ENCODE measurements around the gene ERN1.

ERN1 gene

GRCh38 chr17:64001091-64001579 lies 128.8 kb downstream of the ERN1 start:
- peaks cover 35 to 41% of the 10 kb centered on the region in 2 donors for H3K27me3 ChIP-seq (ENCODE audit: control insufficient read depth in 1 of 2, insufficient read depth in 2 of 2, low read length in 2 of 2)
- no peaks in the 10 kb centered on the region for H3K9me3 ChIP-seq (ENCODE audit: control insufficient read depth in 2 of 2, low read length in 2 of 2)
- H3K4me3 ChIP-seq (ENCODE audit: low read length in 2 of 2), result no peak overlapping the region
- H3K36me3 ChIP-seq (ENCODE audit: control insufficient read depth in 2 of 2, insufficient read depth in 2 of 2, low read length in 2 of 2), result no peaks in the 10 kb centered on the region
- peaks cover 12% of the 10 kb centered on the region for H3K4me1 ChIP-seq (ENCODE audit: control insufficient read depth, insufficient read depth, low read length)
- H3K27ac ChIP-seq (ENCODE audit: low read length), result no peak overlapping the region
- H3K9ac ChIP-seq (ENCODE audit: low read length in 2 of 2), result no peak overlapping the region

DNA sequence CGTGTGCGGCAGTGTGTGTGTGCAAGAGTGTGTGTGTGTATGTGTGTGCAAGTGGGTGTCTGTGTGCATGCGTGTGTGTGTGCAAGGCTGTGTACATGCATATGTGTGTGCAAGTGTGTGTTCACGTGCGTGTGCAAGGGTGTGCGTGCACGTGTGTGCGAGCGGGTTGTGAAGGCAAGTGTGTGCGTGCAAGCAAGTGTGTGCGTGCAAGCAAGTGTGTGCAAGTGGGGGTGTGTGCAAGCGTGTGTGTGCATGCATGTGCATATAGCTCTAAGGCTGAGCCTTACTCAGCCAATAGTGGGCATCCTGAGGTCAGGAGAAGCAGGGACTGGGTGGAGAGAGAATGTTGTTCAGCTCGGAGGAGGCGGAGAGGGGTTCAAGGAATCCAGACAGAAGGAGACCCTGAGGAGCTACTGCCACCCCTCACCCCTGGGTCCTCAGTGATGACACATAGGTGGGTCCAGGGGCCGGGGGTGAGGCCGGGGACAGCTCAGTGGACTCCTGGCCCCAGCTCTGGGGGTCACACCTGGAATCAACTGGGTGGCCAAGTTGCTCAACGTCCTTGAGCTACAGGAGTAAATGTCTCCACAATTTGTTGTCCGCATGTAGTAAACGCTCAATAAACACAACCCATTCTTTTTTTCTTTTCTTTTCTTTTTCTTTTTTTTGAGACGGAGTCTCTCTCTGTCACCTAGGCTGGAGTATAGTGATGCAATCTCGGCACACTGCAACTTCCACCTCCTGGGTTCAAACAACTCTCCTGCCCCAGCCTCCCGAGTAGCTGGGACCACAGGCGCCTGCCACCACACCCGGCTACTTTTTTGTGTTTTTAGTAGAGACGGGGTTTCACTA lies 130.0 kb downstream of the ERN1 start:
- H3K27ac ChIP-seq (ENCODE audit: low read length), result no peak overlapping the region
- H3K36me3 ChIP-seq (ENCODE audit: control insufficient read depth in 2 of 2, insufficient read depth in 2 of 2, low read length in 2 of 2), result no peaks in the 10 kb centered on the region
- H3K27me3 ChIP-seq (ENCODE audit: control insufficient read depth in 1 of 2, insufficient read depth in 2 of 2, low read length in 2 of 2), result peaks cover 38 to 41% of the 10 kb centered on the region in 2 donors
- H3K9ac ChIP-seq (ENCODE audit: low read length in 2 of 2), result no peak overlapping the region
- no peak overlapping the region for H3K4me3 ChIP-seq (ENCODE audit: low read length in 2 of 2)
- H3K4me1 ChIP-seq (ENCODE audit: control insufficient read depth, insufficient read depth, low read length), result peaks cover 12% of the 10 kb centered on the region
- H3K9me3 ChIP-seq (ENCODE audit: control insufficient read depth in 2 of 2, low read length in 2 of 2), result no peaks in the 10 kb centered on the region

DNA sequence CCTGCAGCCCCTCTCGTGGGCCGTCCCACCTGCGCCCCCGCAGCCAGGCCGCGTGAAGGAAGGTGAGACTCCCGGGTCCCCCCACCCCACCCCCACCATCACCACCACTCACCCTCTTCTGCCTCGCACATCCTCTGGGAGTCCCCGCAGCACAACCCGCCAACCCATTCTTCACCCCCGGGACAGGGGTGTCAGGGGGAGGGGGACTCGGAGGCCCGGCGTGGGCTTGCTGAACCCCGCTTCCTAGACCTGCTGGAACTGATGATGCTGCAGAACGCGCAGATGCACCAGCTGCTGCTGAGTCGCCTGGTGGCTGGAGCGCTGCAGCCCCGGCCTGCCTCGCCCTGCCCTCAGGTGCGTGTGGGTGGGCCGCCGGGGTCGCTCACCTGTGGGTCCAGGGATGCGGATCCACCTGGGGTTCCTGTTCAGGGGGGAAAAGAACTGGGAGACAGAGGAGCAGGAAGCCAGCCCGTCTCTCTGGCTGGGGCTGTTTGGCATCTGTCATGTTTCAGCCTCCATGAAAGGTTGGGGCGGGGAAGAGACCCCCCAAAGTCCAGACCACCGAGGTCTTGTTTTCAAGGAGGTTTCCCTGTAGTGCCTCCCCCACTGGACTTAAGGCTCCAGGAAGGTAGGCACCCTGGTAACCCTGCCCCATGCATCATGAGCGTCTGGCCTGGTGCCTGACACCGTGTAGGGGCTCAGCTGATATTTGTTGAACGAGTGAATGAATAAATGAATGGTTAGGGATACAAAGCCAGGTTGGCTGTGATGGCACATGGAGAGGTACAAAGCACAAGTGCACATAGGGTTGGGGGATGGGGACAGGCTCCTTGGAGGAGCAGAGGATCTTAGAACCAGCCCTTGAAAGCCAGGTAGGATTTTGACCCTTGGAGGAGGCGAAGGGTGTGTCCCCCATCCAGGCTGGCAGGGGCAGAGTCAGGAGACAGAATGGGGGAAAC lies 130.9 kb downstream of the ERN1 start:
- Histone ChIP-seq H3K36me3 (ENCODE audit: control insufficient read depth in 2 of 2, insufficient read depth in 2 of 2, low read length in 2 of 2) (no peaks in the 10 kb centered on the region), H3K9ac (ENCODE audit: low read length in 2 of 2) (no peak overlapping the region), H3K9me3 (ENCODE audit: control insufficient read depth in 2 of 2, low read length in 2 of 2) (no peaks in the 10 kb centered on the region), H3K4me3 (ENCODE audit: low read length in 2 of 2) (peak overlapping the region in 1 of 2 donors; percentile 74), H3K27me3 (ENCODE audit: control insufficient read depth in 1 of 2, insufficient read depth in 2 of 2, low read length in 2 of 2) (peaks cover 38% of the 10 kb centered on the region in 2 donors), H3K4me1 (ENCODE audit: control insufficient read depth, insufficient read depth, low read length) (peaks cover 12% of the 10 kb centered on the region), H3K27ac (ENCODE audit: low read length) (no peak overlapping the region)

DNA sequence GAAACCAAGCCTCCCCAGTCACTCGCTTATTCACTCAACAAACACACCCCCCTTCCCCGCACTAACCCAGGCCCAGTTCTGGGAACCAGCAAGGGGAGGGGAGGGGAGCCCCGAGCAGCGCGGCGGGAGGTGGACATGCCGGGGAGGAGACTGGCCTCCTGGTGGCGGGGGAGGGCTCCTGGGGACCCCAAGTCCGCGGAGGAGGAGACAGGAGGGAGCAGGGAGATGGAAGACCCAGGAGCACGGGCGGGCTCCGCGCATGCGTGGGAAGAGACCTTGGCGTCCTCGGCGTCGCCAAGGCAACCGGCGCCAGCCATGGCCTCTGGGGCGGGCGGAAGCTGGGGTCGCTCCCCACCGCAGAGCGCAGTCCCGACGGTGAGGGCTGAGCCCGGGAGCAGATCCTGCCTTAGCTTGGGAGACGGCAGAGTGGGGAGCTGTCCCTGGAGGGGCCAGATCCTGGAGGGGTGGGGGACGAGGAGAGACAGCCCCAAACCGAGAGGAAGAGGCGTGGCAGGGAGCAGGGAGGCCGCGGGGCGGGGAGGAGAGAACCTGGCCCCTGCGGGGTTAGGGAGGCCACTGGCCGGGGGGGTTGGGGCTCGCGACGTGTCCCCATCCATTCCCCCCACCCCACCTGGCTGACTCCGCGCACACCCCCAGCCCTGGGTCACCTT lies 131.8 kb downstream of the ERN1 start, which contains the start of gene PRR29:
Gene PRR29 (plus strand): TSS at position 302 of the 671 bp plus-strand sequence. CDS start 14 bp downstream, at position 316.
- Histone ChIP-seq H3K4me3 (ENCODE audit: low read length in 2 of 2) (peak within 1 kb of the TSS; percentile 69 to 74), H3K9me3 (ENCODE audit: control insufficient read depth in 2 of 2, low read length in 2 of 2) (no peaks in the 10 kb centered on the region), H3K4me1 (ENCODE audit: control insufficient read depth, insufficient read depth, low read length) (peaks cover 12% of the 10 kb centered on the region), H3K9ac (ENCODE audit: low read length in 2 of 2) (peak within 1 kb of the TSS in 1 of 2 donors; percentile 41), H3K27ac (ENCODE audit: low read length) (no peak within 1 kb of the TSS), H3K36me3 (ENCODE audit: control insufficient read depth in 2 of 2, insufficient read depth in 2 of 2, low read length in 2 of 2) (no peaks in the 10 kb centered on the region), H3K27me3 (ENCODE audit: control insufficient read depth in 1 of 2, insufficient read depth in 2 of 2, low read length in 2 of 2) (peaks cover 38% of the 10 kb centered on the region in 2 donors)

GRCh38 chr17:63997341-63998048 lies 132.4 kb downstream of the ERN1 start:
- no peaks in the 10 kb centered on the region for H3K36me3 ChIP-seq (ENCODE audit: control insufficient read depth in 2 of 2, insufficient read depth in 2 of 2, low read length in 2 of 2)
- no peaks in the 10 kb centered on the region for H3K9me3 ChIP-seq (ENCODE audit: control insufficient read depth in 2 of 2, low read length in 2 of 2)
- H3K27ac ChIP-seq (ENCODE audit: low read length), result no peak overlapping the region
- peaks cover 12% of the 10 kb centered on the region for H3K4me1 ChIP-seq (ENCODE audit: control insufficient read depth, insufficient read depth, low read length)
- peak overlapping the region; percentile 69 to 74 for H3K4me3 ChIP-seq (ENCODE audit: low read length in 2 of 2)
- peaks cover 39 to 40% of the 10 kb centered on the region in 2 donors for H3K27me3 ChIP-seq (ENCODE audit: control insufficient read depth in 1 of 2, insufficient read depth in 2 of 2, low read length in 2 of 2)
- no peak overlapping the region for H3K9ac ChIP-seq (ENCODE audit: low read length in 2 of 2)

DNA sequence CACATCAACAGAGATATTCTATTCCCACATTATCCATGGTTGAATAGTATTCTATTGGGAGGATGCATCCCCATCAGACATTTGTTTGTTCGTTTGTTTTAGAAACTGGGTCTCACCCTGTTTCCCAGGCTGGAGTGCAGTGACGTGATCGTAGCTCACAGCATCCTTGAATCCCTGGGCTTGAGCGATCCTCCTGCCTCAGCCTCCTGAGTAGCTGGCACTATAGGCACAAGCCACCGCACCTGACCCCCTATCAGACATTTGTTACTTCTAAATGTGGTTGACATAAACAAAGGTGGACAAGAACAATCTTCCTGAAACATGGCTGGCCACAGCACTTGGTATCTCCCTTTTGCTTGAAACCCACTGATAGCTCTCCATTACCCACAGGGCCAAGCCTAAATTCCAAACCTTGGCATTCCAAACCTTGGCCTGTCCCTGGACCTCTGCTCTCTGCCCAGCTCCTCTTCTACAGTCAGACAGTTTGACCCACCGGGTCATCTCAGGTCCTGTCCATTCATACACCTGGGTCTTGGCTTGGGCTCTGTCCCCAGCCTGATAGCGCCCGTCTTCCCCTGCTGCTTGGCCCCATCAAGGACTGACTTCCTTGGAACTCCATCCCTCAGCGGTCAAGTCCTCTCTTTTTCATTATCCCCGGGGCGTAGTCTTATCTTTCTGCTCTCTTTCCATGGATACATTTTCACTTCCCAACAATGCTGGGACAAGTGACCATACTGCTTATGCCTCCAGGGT lies 133.3 kb downstream of the ERN1 start:
- H3K9me3 ChIP-seq (ENCODE audit: control insufficient read depth in 2 of 2, low read length in 2 of 2), result no peaks in the 10 kb centered on the region
- H3K36me3 ChIP-seq (ENCODE audit: control insufficient read depth in 2 of 2, insufficient read depth in 2 of 2, low read length in 2 of 2), result no peaks in the 10 kb centered on the region
- peaks cover 12% of the 10 kb centered on the region for H3K4me1 ChIP-seq (ENCODE audit: control insufficient read depth, insufficient read depth, low read length)
- H3K27me3 ChIP-seq (ENCODE audit: control insufficient read depth in 1 of 2, insufficient read depth in 2 of 2, low read length in 2 of 2), result peaks cover 48% of the 10 kb centered on the region in 2 donors
- H3K9ac ChIP-seq (ENCODE audit: low read length in 2 of 2), result no peak overlapping the region
- no peak overlapping the region for H3K4me3 ChIP-seq (ENCODE audit: low read length in 2 of 2)
- H3K27ac ChIP-seq (ENCODE audit: low read length), result no peak overlapping the region

- Histone ChIP-seq H3K4me3 (ENCODE audit: low read length in 2 of 2) (no peak overlapping the region), H3K9me3 (ENCODE audit: control insufficient read depth in 2 of 2, low read length in 2 of 2) (no peaks in the 10 kb centered on the region), H3K27me3 (ENCODE audit: control insufficient read depth in 1 of 2, insufficient read depth in 2 of 2, low read length in 2 of 2) (peaks cover 46 to 53% of the 10 kb centered on the region in 2 donors), H3K4me1 (ENCODE audit: control insufficient read depth, insufficient read depth, low read length) (peaks cover 12% of the 10 kb centered on the region), H3K27ac (ENCODE audit: low read length) (no peak overlapping the region), H3K9ac (ENCODE audit: low read length in 2 of 2) (no peak overlapping the region), H3K36me3 (ENCODE audit: control insufficient read depth in 2 of 2, insufficient read depth in 2 of 2, low read length in 2 of 2) (no peaks in the 10 kb centered on the region)
These were observed 134.3 kb downstream of the ERN1 start for GRCh38 chr17:63995626-63996025.

- Histone ChIP-seq H3K4me1 (ENCODE audit: control insufficient read depth, insufficient read depth, low read length) (peaks cover 14% of the 10 kb centered on the region), H3K4me3 (ENCODE audit: low read length in 2 of 2) (no peak overlapping the region), H3K27ac (ENCODE audit: low read length) (no peak overlapping the region), H3K27me3 (ENCODE audit: control insufficient read depth in 1 of 2, insufficient read depth in 2 of 2, low read length in 2 of 2) (peaks cover 44 to 53% of the 10 kb centered on the region in 2 donors), H3K9ac (ENCODE audit: low read length in 2 of 2) (no peak overlapping the region), H3K9me3 (ENCODE audit: control insufficient read depth in 2 of 2, low read length in 2 of 2) (no peaks in the 10 kb centered on the region), H3K36me3 (ENCODE audit: control insufficient read depth in 2 of 2, insufficient read depth in 2 of 2, low read length in 2 of 2) (no peaks in the 10 kb centered on the region)
These were observed 136.5 kb downstream of the ERN1 start for GRCh38 chr17:63993368-63993985.

DNA sequence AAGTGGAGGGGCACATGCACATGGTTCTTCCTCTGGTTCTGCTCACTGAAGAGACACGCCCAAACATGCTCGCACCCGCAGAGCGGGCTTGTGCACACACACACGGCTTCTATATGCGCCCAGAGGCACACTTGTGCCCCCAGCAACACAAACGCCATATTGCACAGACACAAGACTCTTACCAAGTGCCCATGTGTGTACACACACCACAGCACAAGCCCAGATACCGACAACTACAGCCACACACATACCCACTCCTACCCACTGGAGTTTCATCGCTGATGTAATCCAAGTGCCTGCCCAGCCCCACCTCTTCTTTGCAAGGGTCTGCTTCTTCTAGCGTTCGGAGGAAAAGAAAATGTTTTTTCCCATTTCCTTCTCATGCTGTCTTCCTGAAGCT lies 138.3 kb downstream of the ERN1 start:
- Histone ChIP-seq H3K4me3 (ENCODE audit: low read length in 2 of 2) (no peak overlapping the region), H3K9ac (ENCODE audit: low read length in 2 of 2) (no peak overlapping the region), H3K4me1 (ENCODE audit: control insufficient read depth, insufficient read depth, low read length) (peaks cover 8% of the 10 kb centered on the region), H3K36me3 (ENCODE audit: control insufficient read depth in 2 of 2, insufficient read depth in 2 of 2, low read length in 2 of 2) (no peaks in the 10 kb centered on the region), H3K27me3 (ENCODE audit: control insufficient read depth in 1 of 2, insufficient read depth in 2 of 2, low read length in 2 of 2) (peaks cover 26 to 35% of the 10 kb centered on the region in 2 donors), H3K27ac (ENCODE audit: low read length) (no peak overlapping the region), H3K9me3 (ENCODE audit: control insufficient read depth in 2 of 2, low read length in 2 of 2) (no peaks in the 10 kb centered on the region)

All from stomach smooth muscle (tissue), 2 donors.